Measurements from ENCODE around the gene ADM5. TPM values are rescaled to one million over a fixed set of nuclear protein-coding genes. Genes with fewer than 3 reads are reported as not detected.

The ADM5 gene
- polyA plus RNA-seq (ENCODE audit: insufficient read length in 4 of 4) = 1 to 10 TPM in 2 of 4 donors, under 1 TPM in 2; 0.74 to 2.1 (median 1.1) TPM

GRCh38 chr19:49689133-49690078 is at the start of gene ADM5:
ADM5 (plus strand) TSS chr19:49689594; CDS start chr19:49689838, 244 bp downstream.
- DNase-seq (ENCODE audit: low read depth in 4 of 4, low spot score in 3 of 4) = no peak

- DNase-seq (ENCODE audit: low read depth in 4 of 4, low spot score in 3 of 4) = peak; percentile 99 to 100 (median 99)
These were observed 49.1 kb upstream of the ADM5 start, which contains the start of gene RRAS for GRCh38 chr19:49640113-49640898. RRAS (minus strand) TSS chr19:49640143; CDS start chr19:49640098, 45 bp downstream.

GRCh38 chr19:49641688-49642491 is 47.5 kb upstream of the ADM5 start, which contains the start of gene SCAF1:
SCAF1 (plus strand) TSS chr19:49642209; CDS start chr19:49645027, 2,818 bp downstream.
- DNase-seq (ENCODE audit: low read depth in 4 of 4, low spot score in 3 of 4) = peak; percentile 94 to 98 (median 97)

GRCh38 chr19:49642492-49643035 is 46.8 kb upstream of the ADM5 start:
- no peak for DNase-seq (ENCODE audit: low read depth in 4 of 4, low spot score in 3 of 4)

GRCh38 chr19:49643466-49643865 is 45.9 kb upstream of the ADM5 start:
- DNase-seq (ENCODE audit: low read depth in 4 of 4, low spot score in 3 of 4) = no peak

- no peak for DNase-seq (ENCODE audit: low read depth in 4 of 4, low spot score in 3 of 4)
These were observed 43.8 kb upstream of the ADM5 start for GRCh38 chr19:49645592-49645991.

GRCh38 chr19:49645995-49646394 is 43.4 kb upstream of the ADM5 start:
- DNase-seq (ENCODE audit: low read depth in 4 of 4, low spot score in 3 of 4) = no peak

- DNase-seq (ENCODE audit: low read depth in 4 of 4, low spot score in 3 of 4) = no peak
These were observed 42.8 kb upstream of the ADM5 start for GRCh38 chr19:49646586-49646985.

GRCh38 chr19:49651029-49651819 is 38.2 kb upstream of the ADM5 start:
- no peak for DNase-seq (ENCODE audit: low read depth in 4 of 4, low spot score in 3 of 4)

GRCh38 chr19:49651820-49652550 is 37.4 kb upstream of the ADM5 start:
- no peak for DNase-seq (ENCODE audit: low read depth in 4 of 4, low spot score in 3 of 4)

- DNase-seq (ENCODE audit: low read depth in 4 of 4, low spot score in 3 of 4) = no peak
These were observed 36.6 kb upstream of the ADM5 start for GRCh38 chr19:49652551-49653465.

- DNase-seq (ENCODE audit: low read depth in 4 of 4, low spot score in 3 of 4) = no peak
These were observed 36.0 kb upstream of the ADM5 start for GRCh38 chr19:49653466-49653806.

- DNase-seq (ENCODE audit: low read depth in 4 of 4, low spot score in 3 of 4) = no peak
These were observed 34.8 kb upstream of the ADM5 start for GRCh38 chr19:49654581-49654980.

GRCh38 chr19:49655570-49656455 is 33.6 kb upstream of the ADM5 start:
- no peak for DNase-seq (ENCODE audit: low read depth in 4 of 4, low spot score in 3 of 4)

GRCh38 chr19:49656456-49657109 is 32.8 kb upstream of the ADM5 start:
- no peak for DNase-seq (ENCODE audit: low read depth in 4 of 4, low spot score in 3 of 4)

- no peak for DNase-seq (ENCODE audit: low read depth in 4 of 4, low spot score in 3 of 4)
These were observed 31.8 kb upstream of the ADM5 start for GRCh38 chr19:49657493-49658138.

Data from left renal pelvis (tissue), 4 donors.